Effector memory CD4-positive, alpha-beta T cell (primary cell): Measurements from ENCODE around the gene OR2V2.
"Not testable (repeated sequence)": the region's sequence is repeated elsewhere in the genome, so short reads cannot be mapped to it uniquely, and the experiment has no call there.

ENCODE experiments used
- DNase-seq, 3 donors: peaks; one replicate each; pipeline ENCODE4 v3.0.0-alpha.2; 2020
- H3K27ac ChIP-seq: 2 replicates; pipeline ENCODE4 v1.7.0; 2013; ENCODE audit warnings: mild to moderate bottlenecking, low read length, moderate library complexity; ENCODE audit not compliant: insufficient read depth, poor library complexity, severe bottlenecking
- H3K27me3 ChIP-seq: replicated peaks from 2 replicates; pipeline ENCODE4 v1.7.0; 2013; ENCODE audit warnings: mild to moderate bottlenecking, low read length; ENCODE audit not compliant: insufficient read depth, control insufficient read depth, poor library complexity, severe bottlenecking
- H3K36me3 ChIP-seq: 2 replicates; pipeline ENCODE4 v1.7.0; 2013; ENCODE audit warnings: mild to moderate bottlenecking, low read length, moderate library complexity; ENCODE audit not compliant: control insufficient read depth, insufficient read depth
- H3K4me1 ChIP-seq: 2 replicates; pipeline ENCODE4 v1.7.0; 2013; ENCODE audit warnings: low read length, mild to moderate bottlenecking; ENCODE audit not compliant: control insufficient read depth, insufficient read depth, poor library complexity, severe bottlenecking
- H3K4me3 ChIP-seq: 2 replicates; pipeline ENCODE4 v1.7.0; 2013; ENCODE audit warnings: low read length, low read depth, mild to moderate bottlenecking; ENCODE audit not compliant: insufficient read depth, poor library complexity, severe bottlenecking
- H3K9me3 ChIP-seq: 2 replicates; pipeline ENCODE4 v1.7.0; 2013; ENCODE audit warnings: mild to moderate bottlenecking, low read length, moderate library complexity; ENCODE audit not compliant: control insufficient read depth

Gene OR2V2

GRCh38 chr5:181159286-181160151 is 12.1 kb downstream of the OR2V2 start:
- peak overlapping the region; percentile 92 for H3K27ac ChIP-seq
- no peaks in the 10 kb centered on the region for H3K9me3 ChIP-seq
- peak; percentile 79 to 85 (median 80) for DNase-seq
- H3K27me3 ChIP-seq, result peaks cover 3% of the 10 kb centered on the region
- H3K36me3 ChIP-seq, result no peaks in the 10 kb centered on the region
- H3K4me1 ChIP-seq, result peaks cover 12% of the 10 kb centered on the region
- peak overlapping the region; percentile 57 for H3K4me3 ChIP-seq

GRCh38 chr5:181160152-181160754 is 12.9 kb downstream of the OR2V2 start:
- peak; percentile 76 to 91 (median 78) for DNase-seq
- Histone ChIP-seq H3K36me3 (no peaks in the 10 kb centered on the region), H3K27ac (peak overlapping the region; percentile 92)

DNA sequence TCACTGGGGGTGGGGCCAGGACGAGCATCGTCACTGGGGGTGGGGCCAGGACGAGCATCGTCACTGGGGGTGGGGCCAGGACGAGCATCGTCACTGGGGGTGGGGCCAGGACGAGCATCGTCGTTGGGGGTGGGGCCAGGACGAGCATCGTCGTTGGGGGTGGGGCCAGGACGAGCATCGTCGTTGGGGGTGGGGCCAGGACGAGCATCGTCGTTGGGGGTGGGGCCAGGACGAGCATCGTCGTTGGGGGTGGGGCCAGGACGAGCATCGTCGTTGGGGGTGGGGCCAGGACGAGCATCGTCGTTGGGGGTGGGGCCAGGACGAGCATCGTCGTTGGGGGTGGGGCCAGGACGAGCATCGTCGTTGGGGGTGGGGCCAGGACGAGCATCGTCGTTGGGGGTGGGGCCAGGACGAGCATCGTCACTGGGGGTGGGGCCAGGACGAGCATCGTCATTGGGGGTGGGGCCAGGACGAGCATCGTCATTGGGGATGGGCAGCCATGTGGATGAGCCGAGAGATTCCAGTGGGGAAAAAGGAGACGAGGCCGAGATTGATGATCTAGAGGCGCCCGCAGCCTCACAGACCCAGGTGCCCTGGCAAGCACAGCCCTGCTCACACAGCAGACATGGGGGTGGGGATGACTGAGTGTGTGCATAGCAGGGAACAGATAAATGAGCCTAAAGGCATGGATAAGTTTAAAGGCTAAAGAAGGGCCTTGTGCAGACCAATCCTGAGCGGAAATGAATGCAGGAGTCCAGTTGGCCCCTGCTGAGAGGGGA is 13.6 kb downstream of the OR2V2 start:
- Histone ChIP-seq H3K27ac (peak overlapping the region; percentile 47), H3K4me1 (peaks cover 12% of the 10 kb centered on the region)
- H3K36me3 ChIP-seq, H3K27me3 ChIP-seq, H3K4me3 ChIP-seq, H3K9me3 ChIP-seq: not testable (repeated sequence)
- peak; percentile 41 to 57 (median 42) for DNase-seq

More at GRCh38 chr5:181160152-181160754, 12.9 kb downstream of the OR2V2 start:
- no peaks in the 10 kb centered on the region for H3K9me3 ChIP-seq
- peak overlapping the region; percentile 57 for H3K4me3 ChIP-seq
- H3K4me1 ChIP-seq, result peaks cover 12% of the 10 kb centered on the region
- peaks cover 5% of the 10 kb centered on the region for H3K27me3 ChIP-seq

DNA sequence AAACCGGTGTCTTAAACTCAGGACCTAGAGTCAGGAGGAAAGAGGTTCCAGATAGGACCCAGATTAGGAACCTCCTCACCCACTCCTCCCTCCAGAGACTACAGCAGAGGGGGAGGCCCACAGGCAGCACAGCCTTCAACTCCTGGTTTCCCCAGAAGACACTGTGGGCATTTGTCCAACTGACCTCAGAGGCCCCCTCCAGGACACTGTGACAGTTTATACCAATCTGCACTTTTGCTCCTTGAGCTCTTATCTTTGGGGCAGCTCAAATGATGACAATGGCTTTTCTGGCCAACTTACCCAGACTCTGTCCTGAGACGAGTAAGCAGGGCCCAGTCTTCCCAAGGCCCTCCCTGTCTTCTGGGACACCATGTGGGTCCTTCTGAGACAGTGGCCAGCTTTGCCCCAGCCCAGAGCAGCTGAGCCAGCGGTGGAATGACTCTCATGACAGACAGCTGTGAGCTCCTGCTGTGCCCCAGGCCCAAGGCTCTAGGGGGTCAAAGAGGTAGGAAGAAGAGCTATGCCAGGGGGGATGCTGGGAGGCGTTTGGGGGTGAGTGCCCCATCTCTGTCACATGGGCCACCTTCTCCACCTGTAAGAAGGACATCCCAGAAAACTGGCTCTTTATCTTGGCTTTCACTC is 14.3 kb downstream of the OR2V2 start:
- peaks cover 5% of the 10 kb centered on the region for H3K27me3 ChIP-seq
- H3K27ac ChIP-seq, result peak overlapping the region; percentile 47
- no peaks in the 10 kb centered on the region for H3K9me3 ChIP-seq

GRCh38 chr5:181163487-181164075 is 16.2 kb downstream of the OR2V2 start:
- DNase-seq, result no peak
- peaks cover 16% of the 10 kb centered on the region for H3K27me3 ChIP-seq
- no peak overlapping the region for H3K27ac ChIP-seq

More for the DNA sequence above, 14.3 kb downstream of the OR2V2 start:
- H3K4me1 ChIP-seq, result peaks cover 12% of the 10 kb centered on the region
- no peak overlapping the region for H3K4me3 ChIP-seq
- no peaks in the 10 kb centered on the region for H3K36me3 ChIP-seq
- no peak for DNase-seq

GRCh38 chr5:181164076-181164952 is 16.9 kb downstream of the OR2V2 start:
- peaks cover 21% of the 10 kb centered on the region for H3K27me3 ChIP-seq
- H3K9me3 ChIP-seq, result no peaks in the 10 kb centered on the region
- H3K4me3 ChIP-seq, result no peak overlapping the region
- no peak for DNase-seq
- no peaks in the 10 kb centered on the region for H3K36me3 ChIP-seq
- H3K4me1 ChIP-seq, result peaks cover 11% of the 10 kb centered on the region
- H3K27ac ChIP-seq, result no peak overlapping the region

More at GRCh38 chr5:181163487-181164075, 16.2 kb downstream of the OR2V2 start:
- peaks cover 12% of the 10 kb centered on the region for H3K4me1 ChIP-seq
- no peaks in the 10 kb centered on the region for H3K9me3 ChIP-seq
- H3K4me3 ChIP-seq, result no peak overlapping the region
- no peaks in the 10 kb centered on the region for H3K36me3 ChIP-seq

GRCh38 chr5:181166812-181167733 is 19.7 kb downstream of the OR2V2 start:
- Histone ChIP-seq H3K9me3 (no peaks in the 10 kb centered on the region), H3K36me3 (no peaks in the 10 kb centered on the region), H3K27ac (no peak overlapping the region), H3K4me3 (no peak overlapping the region), H3K27me3 (peaks cover 44% of the 10 kb centered on the region), H3K4me1 (no peaks in the 10 kb centered on the region)
- DNase-seq, result no peak

GRCh38 chr5:181167814-181168488 is 20.6 kb downstream of the OR2V2 start:
- Histone ChIP-seq H3K27me3 (peaks cover 49% of the 10 kb centered on the region), H3K27ac (no peak overlapping the region), H3K9me3 (no peaks in the 10 kb centered on the region), H3K4me3 (no peak overlapping the region), H3K4me1 (peaks cover 1% of the 10 kb centered on the region), H3K36me3 (no peaks in the 10 kb centered on the region)
- no peak for DNase-seq
